AG04450 (cell line): ENCODE data around the gene EXOC1. TPM values are rescaled to one million over a fixed set of nuclear protein-coding genes. Genes with fewer than 3 reads are reported as not detected.

Source experiments
- CTCF ChIA-PET: fragments of 300-600, 350-600 bp; formaldehyde crosslinking; extraction: SDS; loops from one replicate; lab custom pipeline; 2022; ENCODE audit warnings: antibody characterized with exemption, inconsistent platforms; lab: Charles Lee
- POLR2A ChIA-PET: fragments of 350-600 bp; formaldehyde crosslinking; extraction: SDS; loops from one replicate; lab custom pipeline; 2021; ENCODE audit warnings: antibody characterized with exemption, inconsistent platforms; lab: Yijun Ruan, JAX
- DNase-seq: peaks from one replicate; pipeline ENCODE4 v3.0.0-alpha.2; 2011; ENCODE audit warnings: low read depth, low spot score
- H3K27ac ChIP-seq: one replicate; pipeline ENCODE4 v1.5.1; 2012; ENCODE audit warnings: low read depth, low read length, control low read depth
- H3K27me3 ChIP-seq: one replicate; pipeline ENCODE4 v1.6.0; 2012; ENCODE audit warnings: low read length; ENCODE audit not compliant: control insufficient read depth, insufficient read depth
- H3K4me3 ChIP-seq: 2 replicates; pipeline ENCODE4 v1.5.1; 2011; ENCODE audit warnings: mild to moderate bottlenecking, low read depth, low read length, control low read depth
- H3K9me3 ChIP-seq: 2 replicates; pipeline ENCODE4 v1.5.1; 2012; ENCODE audit warnings: low read length; ENCODE audit not compliant: control insufficient read depth, insufficient read depth
- CTCF ChIP-seq: IDR thresholded peaks from 2 replicates; pipeline ENCODE4 v1.5.1; 2011; ENCODE audit warnings: low read depth, low read length, control low read depth, inconsistent platforms
- polyA plus RNA-seq: library from polyadenylated mRNA; depleted of rRNA; stranded (reverse); fragments of >200 nt; gene quantifications from 2 replicates; pipeline ENCODE4 v1.2.3, GENCODE V29; 2011

The EXOC1 gene
- polyA plus RNA-seq, 1 experiment: 35.2 TPM

- no peak overlapping the region for H3K4me3 ChIP-seq
- TF ChIP-seq CTCF: no peak
- POLR2A ChIA-PET: interaction anchor here (1.1 to 1.2 kb wide), 2 partner anchors 11 to 83 kb away, joined by 5 to 6 read pairs; partner anchors contain the start of genes CEP135 and EXOC1
These were observed 11.9 kb downstream of the EXOC1 start for GRCh38 chr4:55865228-55865806.

GRCh38 chr4:55866290-55866907, 13.0 kb downstream of the EXOC1 start:
- ChIA-PET POLR2A (interaction anchor here (0.8 to 1.2 kb wide), 2 partner anchors 13 to 83 kb away, joined by 3 to 5 read pairs; partner anchors contain the start of gene EXOC1), CTCF (interaction anchor here (0.6 to 2.6 kb wide), 19 partner anchors 9 to 775 kb away, joined by 3 to 20 read pairs (median 4); partner anchors contain the start of genes CEP135, CLOCK and SRD5A3)
- Histone ChIP-seq H3K9me3 (no peaks in the 10 kb centered on the region), H3K4me3 (no peak overlapping the region), H3K27me3 (no peaks in the 10 kb centered on the region), H3K27ac (no peak overlapping the region)
- DNase-seq: peak; percentile 72
- no peak for TF ChIP-seq CTCF

More at GRCh38 chr4:55865228-55865806, 11.9 kb downstream of the EXOC1 start:
- CTCF ChIA-PET: interaction anchor here (0.5 to 2.6 kb wide), 9 partner anchors 10 to 776 kb away, joined by 3 to 20 read pairs (median 4); partner anchors contain the start of genes CEP135 and SRD5A3
- H3K9me3 ChIP-seq: no peaks in the 10 kb centered on the region
- no peaks in the 10 kb centered on the region for H3K27me3 ChIP-seq
- peak overlapping the region; percentile 79 for H3K27ac ChIP-seq
- no peak for DNase-seq

GRCh38 chr4:55866973-55867574, 13.6 kb downstream of the EXOC1 start:
- Histone ChIP-seq H3K4me3 (no peak overlapping the region), H3K9me3 (no peaks in the 10 kb centered on the region), H3K27ac (no peak overlapping the region), H3K27me3 (no peaks in the 10 kb centered on the region)
- peak; percentile 85 for TF ChIP-seq CTCF
- ChIA-PET POLR2A (interaction anchor here (0.6 kb wide), 1 partner anchor 66 kb away, joined by 4 read pairs; no protein-coding TSS in a partner anchor), CTCF (interaction anchor here (0.6 to 2.6 kb wide), 24 partner anchors 10 to 521 kb away, joined by 3 to 20 read pairs (median 4); partner anchors contain the start of genes CEP135, CLOCK and SRD5A3)
- DNase-seq: no peak

GRCh38 chr4:55868581-55869090, 15.2 kb downstream of the EXOC1 start:
- Histone ChIP-seq H3K4me3 (no peak overlapping the region), H3K27me3 (no peaks in the 10 kb centered on the region), H3K27ac (no peak overlapping the region), H3K9me3 (no peaks in the 10 kb centered on the region)
- ChIA-PET POLR2A (no interaction called here), CTCF (interaction anchor here (1.1 to 2.5 kb wide), 4 partner anchors 8 to 425 kb away, joined by 3 to 19 read pairs (median 7); no protein-coding TSS in a partner anchor)
- no peak for TF ChIP-seq CTCF
- no peak for DNase-seq
